Prostate gland (tissue), 2 donors: Measurements from ENCODE around the gene SNX3.

Experiments used
- POLR2A ChIP-seq: fragments of 450-650 bp; IDR thresholded peaks from one replicate; pipeline ENCODE4 v1.6.1; 2016; ENCODE audit warnings: antibody characterized with exemption, mild to moderate bottlenecking
- POLR2AphosphoS5 ChIP-seq: sonication (generic); formaldehyde crosslinking; IDR thresholded peaks from one replicate; pipeline ENCODE4 v1.6.1; 2017; ENCODE audit warnings: antibody characterized with exemption
- TF ChIP-seq, protein P1 (sequence below), 4 experiments: fragments of 200-600 bp in 2 of 4; fragments of 450-650 bp in 2 of 4; sonication (generic) in 2 of 4; IDR thresholded peaks; 1 replicate in 3 of 4; 2 replicates in 1 of 4; pipeline ENCODE4 v1.5.1; 2016 to 2019; ENCODE audit warnings: antibody characterized with exemption in 4 of 4, mild to moderate bottlenecking in 2 of 4, moderate library complexity in 2 of 4

DNA sequence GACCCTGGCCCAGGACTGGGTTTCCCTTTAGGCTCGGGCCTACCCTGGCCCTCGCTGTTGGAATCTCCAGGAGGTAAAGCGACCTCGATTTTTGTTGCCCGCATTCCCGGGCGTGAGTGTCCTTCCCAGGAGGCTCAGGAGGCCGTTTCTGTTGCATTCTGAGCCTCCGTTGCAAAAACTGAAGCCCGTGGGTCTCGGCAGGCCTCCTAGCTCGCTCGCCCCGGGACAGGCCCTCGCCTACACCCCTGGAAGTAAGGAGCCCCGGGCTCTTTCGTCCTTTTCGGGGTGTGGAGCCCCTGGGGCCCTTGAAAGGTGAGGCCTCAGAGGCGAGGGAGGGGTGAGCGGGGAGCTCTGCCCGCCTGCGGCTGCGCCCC lies 92.8 kb downstream of the SNX3 start:
- TF ChIP-seq POLR2A (no peak), POLR2AphosphoS5 (no peak)
- TF ChIP-seq, protein P1, sequence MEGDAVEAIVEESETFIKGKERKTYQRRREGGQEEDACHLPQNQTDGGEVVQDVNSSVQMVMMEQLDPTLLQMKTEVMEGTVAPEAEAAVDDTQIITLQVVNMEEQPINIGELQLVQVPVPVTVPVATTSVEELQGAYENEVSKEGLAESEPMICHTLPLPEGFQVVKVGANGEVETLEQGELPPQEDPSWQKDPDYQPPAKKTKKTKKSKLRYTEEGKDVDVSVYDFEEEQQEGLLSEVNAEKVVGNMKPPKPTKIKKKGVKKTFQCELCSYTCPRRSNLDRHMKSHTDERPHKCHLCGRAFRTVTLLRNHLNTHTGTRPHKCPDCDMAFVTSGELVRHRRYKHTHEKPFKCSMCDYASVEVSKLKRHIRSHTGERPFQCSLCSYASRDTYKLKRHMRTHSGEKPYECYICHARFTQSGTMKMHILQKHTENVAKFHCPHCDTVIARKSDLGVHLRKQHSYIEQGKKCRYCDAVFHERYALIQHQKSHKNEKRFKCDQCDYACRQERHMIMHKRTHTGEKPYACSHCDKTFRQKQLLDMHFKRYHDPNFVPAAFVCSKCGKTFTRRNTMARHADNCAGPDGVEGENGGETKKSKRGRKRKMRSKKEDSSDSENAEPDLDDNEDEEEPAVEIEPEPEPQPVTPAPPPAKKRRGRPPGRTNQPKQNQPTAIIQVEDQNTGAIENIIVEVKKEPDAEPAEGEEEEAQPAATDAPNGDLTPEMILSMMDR (IDR thresholded peaks at IDR 0.05) = no peak
